SKM-1 (cell line): ENCODE data around the gene COG5.

ENCODE experiments used
- DNase-seq: peaks from one replicate; lab custom pipeline; 2025; ENCODE audit not compliant: unreplicated experiment; lab: John Stamatoyannopoulos, UW

COG5 gene

GRCh38 chr7:107563775-107564552 is at the start of gene COG5, which contains the start of gene DUS4L:
TSS of gene COG5 (minus strand) at chr7:107563920. CDS start at chr7:107563896, 24 bp downstream.
TSS of gene DUS4L (plus strand) at chr7:107563971. CDS start at chr7:107567071, 3,100 bp downstream.
- peak; percentile 14 for DNase-seq

DNA sequence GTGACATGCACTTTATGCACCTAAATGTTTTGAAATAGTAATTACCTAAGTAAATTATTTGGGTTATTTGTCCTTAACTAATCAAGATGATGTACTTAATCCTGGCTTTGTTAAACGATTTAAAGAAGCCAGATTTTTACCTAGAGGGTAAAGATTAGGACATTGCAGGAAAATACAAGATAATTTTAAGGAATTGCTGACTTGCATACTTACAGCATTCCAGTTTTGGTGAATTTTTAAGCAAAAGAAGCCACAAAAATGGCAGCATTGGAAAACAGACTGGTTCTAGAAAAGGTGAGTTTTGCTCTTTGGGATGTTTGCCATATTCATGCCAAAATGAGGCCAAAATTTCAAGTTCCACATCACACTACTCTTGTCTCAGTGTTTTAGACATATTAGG is 49.7 kb upstream of the COG5 start:
- no peak for DNase-seq

DNA sequence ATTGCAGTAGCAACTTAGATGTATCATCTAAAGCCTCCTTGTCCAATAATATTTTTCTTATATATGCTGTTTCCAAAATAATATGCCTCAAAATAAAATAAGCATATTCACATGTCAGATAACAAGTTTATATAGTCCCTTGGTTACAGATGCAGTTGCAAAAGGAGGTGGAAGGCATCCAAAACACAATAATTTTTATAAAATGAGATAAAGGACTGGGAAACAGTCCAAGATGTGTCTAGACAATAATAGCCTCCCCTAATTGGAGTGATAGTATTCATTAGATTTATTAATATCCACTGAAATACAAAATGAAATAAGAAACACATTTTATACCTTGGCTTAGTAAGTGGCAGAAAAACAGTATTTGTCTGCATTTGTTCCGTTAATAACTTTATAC is 46.6 kb upstream of the COG5 start:
- DNase-seq, result no peak

GRCh38 chr7:107609811-107610261 is 46.1 kb upstream of the COG5 start:
- no peak for DNase-seq

DNA sequence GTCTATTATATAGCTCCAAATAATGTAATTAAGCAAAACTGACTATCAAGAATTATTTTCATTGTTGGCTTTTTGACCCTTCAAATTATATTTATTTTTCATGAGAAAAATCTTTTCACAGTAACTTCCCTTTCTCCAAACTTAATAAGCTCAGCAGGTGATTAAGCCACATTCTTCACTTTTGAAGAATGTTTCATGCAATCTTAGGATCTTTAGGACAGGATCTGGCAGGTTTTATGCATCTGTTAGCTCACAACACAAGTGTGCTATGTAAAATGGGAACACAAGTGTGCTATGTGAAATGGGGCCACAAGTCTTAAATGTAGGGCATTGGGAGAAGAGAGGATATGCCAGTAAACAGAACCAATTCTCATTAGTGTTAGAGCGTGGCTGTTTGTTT is 42.6 kb upstream of the COG5 start:
- DNase-seq, result no peak

DNA sequence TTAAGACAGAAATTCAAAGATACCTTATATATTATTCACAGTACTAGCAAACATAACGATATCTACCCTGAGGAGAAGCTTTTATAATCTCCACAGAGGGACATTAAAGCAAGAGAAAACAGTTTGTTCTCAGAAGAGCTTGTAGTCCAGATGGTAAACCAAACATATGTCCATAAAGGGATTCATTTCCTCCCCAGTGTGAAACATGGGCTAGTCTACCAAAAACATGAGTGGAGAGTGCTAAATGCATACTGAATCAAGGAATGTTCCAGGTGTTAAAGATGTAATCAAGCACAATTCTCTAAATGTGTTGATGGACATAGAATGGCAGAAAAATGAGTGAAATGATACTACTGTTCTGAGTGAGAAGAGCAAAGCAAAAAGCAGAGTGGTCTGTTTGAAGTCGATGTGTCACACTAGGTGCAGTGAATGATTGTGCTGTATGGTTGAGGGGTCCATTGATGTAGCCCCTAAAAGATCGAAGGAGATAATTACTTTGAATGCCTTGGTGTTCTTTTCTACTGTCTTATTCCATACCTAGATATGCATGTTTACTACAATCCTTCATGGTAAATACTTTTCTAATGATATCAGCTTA is 41.6 kb upstream of the COG5 start:
- DNase-seq, result no peak

DNA sequence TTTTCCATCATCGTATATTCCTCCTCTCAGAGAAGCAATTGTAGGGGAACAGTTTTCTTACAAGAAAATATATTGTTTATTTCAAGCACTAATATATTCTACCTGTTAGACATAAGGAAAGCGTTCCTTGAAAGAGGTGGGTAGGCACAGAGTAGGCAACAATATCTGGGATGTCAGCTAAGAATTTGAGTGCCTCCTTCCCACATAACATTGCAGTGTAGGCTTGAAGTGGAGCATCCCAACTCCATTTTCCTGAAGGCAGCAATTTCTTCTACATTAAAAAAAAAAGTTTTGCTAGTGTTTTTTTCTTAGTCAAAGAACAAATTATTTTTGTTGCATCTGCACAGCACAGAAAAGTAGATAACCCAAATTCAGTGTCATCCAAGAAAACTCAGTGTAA is 37.1 kb upstream of the COG5 start:
- DNase-seq, result no peak

- DNase-seq, result no peak
Observed at GRCh38 chr7:107599262-107599661, 35.5 kb upstream of the COG5 start.

GRCh38 chr7:107597953-107598352 is 34.2 kb upstream of the COG5 start:
- no peak for DNase-seq

GRCh38 chr7:107597582-107597916 is 33.8 kb upstream of the COG5 start:
- DNase-seq, result no peak

- DNase-seq, result no peak
Observed at GRCh38 chr7:107596881-107597581, 33.3 kb upstream of the COG5 start.

- no peak for DNase-seq
Observed at GRCh38 chr7:107594961-107595737, 31.4 kb upstream of the COG5 start.

- no peak for DNase-seq
Observed at GRCh38 chr7:107593025-107593410, 29.3 kb upstream of the COG5 start.

GRCh38 chr7:107592361-107593024 is 28.8 kb upstream of the COG5 start:
- no peak for DNase-seq

- DNase-seq, result no peak
Observed at GRCh38 chr7:107591421-107591820, 27.7 kb upstream of the COG5 start.

DNA sequence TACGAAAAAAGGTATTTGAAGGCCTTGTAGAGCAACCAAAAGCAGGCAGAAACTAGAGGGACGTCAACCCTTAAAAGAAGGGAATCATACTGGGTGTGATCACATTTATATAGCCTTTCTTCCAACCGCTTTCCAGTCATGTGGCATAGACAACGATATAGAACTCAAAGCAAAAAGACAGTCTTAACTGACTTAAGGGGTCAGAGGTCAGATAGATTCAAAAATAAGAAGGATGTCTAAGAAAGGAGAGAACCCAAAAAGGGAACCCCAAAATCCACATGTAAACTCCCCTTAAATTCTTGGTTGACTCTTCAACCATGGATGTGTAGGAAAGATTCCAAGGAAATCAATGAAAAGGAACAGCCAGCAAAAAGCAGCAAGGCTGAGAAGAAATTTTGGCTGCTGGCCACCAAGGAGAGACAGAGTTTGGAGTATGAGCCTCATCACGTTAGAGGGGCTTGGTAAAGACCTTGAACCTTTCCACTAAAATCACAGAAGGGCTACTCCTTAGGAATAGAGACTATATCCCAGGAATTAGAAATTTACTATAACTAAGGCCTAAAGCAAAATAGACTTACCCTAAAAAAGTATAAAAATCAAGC is 24.9 kb upstream of the COG5 start:
- no peak for DNase-seq

DNA sequence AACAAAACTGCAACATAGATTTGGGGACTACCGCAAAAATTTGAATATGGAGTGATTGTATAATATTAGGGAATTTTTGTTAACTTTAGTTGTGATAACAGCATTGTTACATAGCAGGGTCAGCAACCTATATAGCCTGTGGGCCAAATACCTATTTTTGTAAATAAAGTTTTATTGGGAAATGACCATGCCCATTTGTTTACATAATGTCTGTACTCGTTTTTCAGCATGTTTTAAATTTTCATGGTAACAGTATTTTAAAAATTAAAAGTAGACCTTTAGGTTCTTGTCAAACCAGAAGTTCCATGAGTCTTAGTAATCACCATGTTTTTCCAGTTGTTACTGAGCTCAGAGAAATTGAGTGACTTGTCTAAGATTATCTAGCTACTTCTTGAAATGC is 21.0 kb upstream of the COG5 start:
- DNase-seq, result no peak

- DNase-seq, result no peak
Observed at GRCh38 chr7:107582875-107583274, 19.2 kb upstream of the COG5 start.

DNA sequence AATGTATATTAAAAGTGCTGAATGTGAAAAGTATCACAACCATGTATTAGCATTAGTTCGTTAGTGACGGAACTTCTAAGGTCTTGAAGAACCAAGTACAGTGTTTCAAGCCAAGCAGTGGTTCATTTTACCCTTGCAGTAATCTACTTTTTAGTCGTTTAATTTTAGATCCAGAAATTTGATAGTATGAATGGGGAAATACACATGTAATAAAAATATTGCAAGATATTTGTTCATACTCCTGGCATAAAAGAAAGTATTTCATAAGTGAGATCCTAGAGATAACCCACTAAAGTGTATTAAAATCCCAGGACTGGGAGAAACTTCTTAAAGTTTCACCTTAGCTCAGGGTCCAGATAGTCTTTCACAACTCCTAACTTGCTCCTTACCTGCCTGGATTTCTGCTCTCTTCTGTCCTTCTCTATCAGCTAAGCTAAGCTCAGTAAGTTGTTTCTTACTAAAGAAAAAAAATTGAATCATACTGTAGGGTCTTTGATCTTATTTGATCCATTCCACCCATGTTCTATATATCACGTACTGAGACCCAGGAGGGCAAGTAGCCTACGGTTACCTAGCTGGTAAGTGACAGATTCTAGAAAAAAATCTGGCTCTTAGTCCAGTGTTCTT is 17.8 kb upstream of the COG5 start:
- DNase-seq, result no peak
